SH-SY5Y (cell line): ENCODE data around the gene MAPK10.

Source experiments
- GATA2 ChIP-seq: IDR thresholded peaks from 2 replicates; pipeline ENCODE4 v1.6.1; 2011; ENCODE audit warnings: mild to moderate bottlenecking, low read depth, low read length
- GATA3 ChIP-seq: IDR thresholded peaks from 2 replicates; pipeline ENCODE4 v1.6.1; 2011; ENCODE audit warnings: low read depth, mild to moderate bottlenecking, low read length, moderate library complexity

- TF ChIP-seq GATA3 (peak; percentile 61), GATA2 (peak; percentile 55; the same call in 1 of the 2 replicates)
Observed at GRCh38 chr4:86015412-86016350, 344.2 kb downstream of the MAPK10 start.
